Activated naive CD4-positive, alpha-beta T cell treated with anti-CD3 and anti-CD28 coated beads for 36 hours (primary cell): ENCODE results near the gene TACC3. TPM values are rescaled to one million over a fixed set of nuclear protein-coding genes. Genes with fewer than 3 reads are reported as not detected.

ENCODE experiments used
- CTCF ChIA-PET: fragments of 350-600 bp; sonication (Branson Sonifier 250); formaldehyde crosslinking; loops from one replicate; lab custom pipeline; 2021; ENCODE audit warnings: antibody characterized with exemption; lab: Charles Lee
- DNase-seq: peaks from one replicate; pipeline ENCODE4 v3.0.0-alpha.2; 2020
- H3K27ac Mint-ChIP-seq: one replicate; pipeline ENCODE4 v1.8.0; 2021; ENCODE audit warnings: mild to moderate bottlenecking, mixed read lengths
- H3K27me3 Mint-ChIP-seq: one replicate; pipeline ENCODE4 v1.8.0; 2021; ENCODE audit warnings: low read depth, mixed read lengths
- H3K36me3 Mint-ChIP-seq: one replicate; pipeline ENCODE4 v1.8.0; 2021; ENCODE audit warnings: low read depth, mixed read lengths
- H3K4me1 Mint-ChIP-seq: one replicate; pipeline ENCODE4 v1.8.0; 2021; ENCODE audit warnings: low read depth, mixed read lengths
- H3K4me3 Mint-ChIP-seq: one replicate; pipeline ENCODE4 v1.8.0; 2021; ENCODE audit warnings: mild to moderate bottlenecking, moderate library complexity, mixed read lengths
- H3K9me3 Mint-ChIP-seq: one replicate; pipeline ENCODE4 v1.8.0; 2021; ENCODE audit warnings: mixed read lengths
- intact Hi-C: fragments of 100-400 bp; cut with micrococcal nuclease; formaldehyde crosslinking; loops from one replicate; pipeline ENCODE4 v1.15.1; 2023
- total RNA-seq, 2 experiments: library from RNA; stranded (reverse); gene quantifications; one replicate each; pipeline ENCODE4 v1.2.3, GENCODE V29; 2021

Gene TACC3
- total RNA-seq, 2 experiments from 2014 or later = 246 to 264 TPM

GRCh38 chr4:1706358-1706757 lies 15.0 kb upstream of the TACC3 start:
- Mint-ChIP-seq H3K4me3 (no peak overlapping the region), H3K27me3 (no peaks in the 10 kb centered on the region), H3K4me1 (peaks cover 73% of the 10 kb centered on the region), H3K9me3 (no peaks in the 10 kb centered on the region), H3K27ac (no peak overlapping the region), H3K36me3 (peaks cover 64% of the 10 kb centered on the region)
- no peak for DNase-seq
- CTCF ChIA-PET = interaction anchor here (1.2 kb wide), 1 partner anchor 13 kb away, joined by 7 read pairs; no protein-coding TSS in a partner anchor
- intact Hi-C loops = no loop called here

DNA sequence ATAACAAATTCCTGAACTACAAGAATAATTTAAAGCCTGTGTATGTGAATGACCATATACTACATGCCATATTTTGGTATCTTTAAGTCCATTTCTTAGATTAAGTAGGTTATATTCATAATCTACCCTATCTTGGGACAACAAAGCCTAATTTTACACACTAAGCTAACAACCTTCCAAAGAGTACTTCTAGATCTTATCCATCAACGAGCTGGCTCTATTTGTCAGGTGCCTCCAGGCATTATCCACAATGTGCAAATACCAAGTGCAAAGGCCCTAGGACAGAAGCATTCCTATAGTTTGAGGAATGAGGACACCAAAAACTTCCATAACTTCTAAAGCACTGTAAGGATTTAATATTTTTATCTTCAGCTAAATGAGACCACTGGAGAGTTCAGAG lies 12.7 kb upstream of the TACC3 start:
- Mint-ChIP-seq H3K27me3 (no peaks in the 10 kb centered on the region), H3K27ac (no peak overlapping the region), H3K9me3 (no peaks in the 10 kb centered on the region), H3K36me3 (peaks cover 60% of the 10 kb centered on the region), H3K4me3 (no peak overlapping the region), H3K4me1 (peaks cover 63% of the 10 kb centered on the region)
- DNase-seq = no peak
- intact Hi-C loops = no loop called here
- CTCF ChIA-PET = interaction anchor here (0.6 to 7.3 kb wide), 5 partner anchors 14 to 506 kb away, joined by 3 to 77 read pairs (median 3); no protein-coding TSS in a partner anchor

DNA sequence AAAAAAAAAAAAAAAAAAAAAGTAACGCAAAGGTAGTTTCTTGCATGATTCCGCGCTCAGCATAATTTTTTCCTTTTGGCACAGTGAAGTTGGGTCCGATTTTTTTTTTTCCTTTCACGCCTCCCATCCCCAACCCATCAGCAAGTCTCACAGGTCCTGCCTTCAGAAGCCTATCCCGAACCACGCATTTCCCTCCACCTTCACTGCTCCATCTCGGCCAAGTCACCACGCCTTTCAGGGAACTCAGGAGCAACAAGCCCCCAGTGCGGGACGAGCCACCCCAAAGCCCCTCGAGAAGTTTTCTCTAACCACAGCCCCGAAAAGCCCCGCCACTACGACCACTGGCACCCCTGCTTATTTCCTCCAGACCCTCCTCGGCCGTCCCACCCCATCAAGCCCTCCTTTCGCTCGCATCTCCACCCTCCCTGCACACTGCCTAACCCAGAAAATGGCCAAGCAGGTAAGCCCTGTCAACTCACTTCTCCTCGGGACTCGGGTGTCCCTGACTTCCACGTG lies 10.2 kb upstream of the TACC3 start:
- peak overlapping the region; percentile 91 for H3K4me3 Mint-ChIP-seq
- peaks cover 64% of the 10 kb centered on the region for H3K36me3 Mint-ChIP-seq
- no peaks in the 10 kb centered on the region for H3K27me3 Mint-ChIP-seq
- peaks cover 67% of the 10 kb centered on the region for H3K4me1 Mint-ChIP-seq
- DNase-seq = no peak
- CTCF ChIA-PET = interaction anchor here (7.3 kb wide), 1 partner anchor 17 kb away, joined by 77 read pairs; no protein-coding TSS in a partner anchor
- peak overlapping the region; percentile 85 for H3K27ac Mint-ChIP-seq
- intact Hi-C loops = loop anchor here (1.0 to 5.0 kb wide), 3 partner anchors 18 to 531 kb away; partner anchors contain the start of genes HAUS3 and POLN
- H3K9me3 Mint-ChIP-seq = no peaks in the 10 kb centered on the region

- peak overlapping the region; percentile 91 for H3K4me3 Mint-ChIP-seq
- H3K36me3 Mint-ChIP-seq = peaks cover 60% of the 10 kb centered on the region
- H3K27ac Mint-ChIP-seq = peak overlapping the region; percentile 85
- H3K9me3 Mint-ChIP-seq = no peaks in the 10 kb centered on the region
- H3K27me3 Mint-ChIP-seq = no peaks in the 10 kb centered on the region
- intact Hi-C loops = loop anchor here (1.0 to 5.0 kb wide), 11 partner anchors 10 to 551 kb away; partner anchors contain the start of genes CTBP1, FAM53A, HAUS3 and LETM1
- peak; percentile 54 for DNase-seq
- CTCF ChIA-PET = interaction anchor here (1.3 to 7.3 kb wide), 2 partner anchors 9 to 17 kb away, joined by 3 to 77 read pairs; partner anchors contain the start of genes TACC3 and TMEM129
- H3K4me1 Mint-ChIP-seq = peaks cover 68% of the 10 kb centered on the region
Measured at GRCh38 chr4:1711571-1712215, 9.6 kb upstream of the TACC3 start.

DNA sequence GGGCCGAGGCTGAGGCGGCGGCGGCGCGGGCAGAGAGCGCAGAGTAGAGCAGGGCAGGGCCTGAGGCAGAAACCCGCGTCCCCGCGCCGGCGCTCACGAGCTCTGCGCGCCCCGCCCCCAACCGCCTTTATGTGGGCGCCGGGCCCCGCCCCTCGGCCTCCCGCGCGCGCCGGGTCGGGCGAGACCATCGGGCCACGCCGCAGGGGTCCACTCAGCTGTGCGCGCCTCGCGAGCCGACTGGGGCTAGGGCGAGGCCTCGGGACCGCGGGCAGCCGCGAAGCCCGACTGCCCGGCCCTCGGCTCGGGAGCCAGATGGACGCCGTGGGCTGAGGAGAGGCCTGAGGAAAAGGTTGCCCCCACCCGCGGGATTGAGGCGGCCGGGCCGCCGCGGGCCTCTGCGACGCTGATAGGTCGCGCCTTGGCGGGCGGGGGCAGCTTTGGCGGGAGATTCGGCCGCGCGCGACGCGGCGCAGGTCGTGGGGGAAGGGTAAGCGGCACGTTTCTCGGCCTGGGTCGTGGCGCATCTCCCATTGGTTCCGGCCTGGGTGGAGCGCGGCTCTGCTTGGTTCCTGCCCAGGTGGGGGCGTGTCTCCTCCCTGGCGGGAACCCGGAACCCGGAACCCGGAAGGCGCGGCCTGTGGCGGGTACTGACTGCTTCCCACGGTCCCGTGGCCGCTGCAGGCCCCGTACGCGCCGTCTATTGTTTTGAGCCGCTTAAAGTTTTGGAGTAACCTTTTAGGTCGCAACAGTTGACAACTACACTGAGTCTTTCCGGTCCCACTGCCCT lies 8.9 kb upstream of the TACC3 start, which contains the start of gene SLBP:
TSS of gene SLBP (minus strand) at position 104 of the 787 bp plus-strand sequence. CDS start 131 bp downstream, outside the sequence.
- no peaks in the 10 kb centered on the region for H3K27me3 Mint-ChIP-seq
- peaks cover 60% of the 10 kb centered on the region for H3K36me3 Mint-ChIP-seq
- H3K4me3 Mint-ChIP-seq = peak within 1 kb of the TSS; percentile 98
- intact Hi-C loops = loop anchor here (1.0 to 5.0 kb wide), 10 partner anchors 9 to 550 kb away; partner anchors contain the start of genes CTBP1, FAM53A, HAUS3 and LETM1
- peak within 1 kb of the TSS; percentile 94 for H3K27ac Mint-ChIP-seq
- peaks cover 68% of the 10 kb centered on the region for H3K4me1 Mint-ChIP-seq
- DNase-seq = peak; percentile 99
- CTCF ChIA-PET = interaction anchor here (1.3 to 7.3 kb wide), 2 partner anchors 9 to 18 kb away, joined by 3 to 77 read pairs; partner anchors contain the start of genes TACC3 and TMEM129
- H3K9me3 Mint-ChIP-seq = no peaks in the 10 kb centered on the region

- Mint-ChIP-seq H3K27me3 (no peaks in the 10 kb centered on the region), H3K4me1 (peaks cover 67% of the 10 kb centered on the region), H3K9me3 (no peaks in the 10 kb centered on the region), H3K36me3 (peaks cover 56% of the 10 kb centered on the region), H3K27ac (peak overlapping the region; percentile 94), H3K4me3 (peak overlapping the region; percentile 98)
- intact Hi-C loops = loop anchor here (2.0 to 5.0 kb wide), 7 partner anchors 14 to 550 kb away; partner anchors contain the start of genes CTBP1, HAUS3, MXD4 and NSD2
- no peak for DNase-seq
- CTCF ChIA-PET = interaction anchor here (1.0 to 7.3 kb wide), 4 partner anchors 8 to 19 kb away, joined by 3 to 77 read pairs (median 4); partner anchors contain the start of genes TACC3 and TMEM129
Measured at GRCh38 chr4:1713003-1713851, 8.1 kb upstream of the TACC3 start.

- H3K9me3 Mint-ChIP-seq = no peaks in the 10 kb centered on the region
- peaks cover 48% of the 10 kb centered on the region for H3K36me3 Mint-ChIP-seq
- DNase-seq = no peak
- no peaks in the 10 kb centered on the region for H3K27me3 Mint-ChIP-seq
- H3K4me1 Mint-ChIP-seq = peaks cover 62% of the 10 kb centered on the region
- CTCF ChIA-PET = interaction anchor here (1.0 to 7.3 kb wide), 3 partner anchors 10 to 20 kb away, joined by 3 to 77 read pairs (median 6); no protein-coding TSS in a partner anchor
- peak overlapping the region; percentile 98 for H3K4me3 Mint-ChIP-seq
- intact Hi-C loops = loop anchor here (5.0 kb wide), 2 partner anchors 132 to 528 kb away; partner anchors contain the start of genes HAUS3 and POLN
- H3K27ac Mint-ChIP-seq = peak overlapping the region; percentile 94
Measured at GRCh38 chr4:1714303-1715001, 6.9 kb upstream of the TACC3 start.

- peaks cover 46% of the 10 kb centered on the region for H3K36me3 Mint-ChIP-seq
- no peaks in the 10 kb centered on the region for H3K9me3 Mint-ChIP-seq
- CTCF ChIA-PET = no interaction called here
- intact Hi-C loops = no loop called here
- peaks cover 62% of the 10 kb centered on the region for H3K4me1 Mint-ChIP-seq
- H3K27ac Mint-ChIP-seq = peak overlapping the region; percentile 94
- DNase-seq = no peak
- no peaks in the 10 kb centered on the region for H3K27me3 Mint-ChIP-seq
- peak overlapping the region; percentile 98 for H3K4me3 Mint-ChIP-seq
Measured at GRCh38 chr4:1715002-1715758, 6.1 kb upstream of the TACC3 start.

DNA sequence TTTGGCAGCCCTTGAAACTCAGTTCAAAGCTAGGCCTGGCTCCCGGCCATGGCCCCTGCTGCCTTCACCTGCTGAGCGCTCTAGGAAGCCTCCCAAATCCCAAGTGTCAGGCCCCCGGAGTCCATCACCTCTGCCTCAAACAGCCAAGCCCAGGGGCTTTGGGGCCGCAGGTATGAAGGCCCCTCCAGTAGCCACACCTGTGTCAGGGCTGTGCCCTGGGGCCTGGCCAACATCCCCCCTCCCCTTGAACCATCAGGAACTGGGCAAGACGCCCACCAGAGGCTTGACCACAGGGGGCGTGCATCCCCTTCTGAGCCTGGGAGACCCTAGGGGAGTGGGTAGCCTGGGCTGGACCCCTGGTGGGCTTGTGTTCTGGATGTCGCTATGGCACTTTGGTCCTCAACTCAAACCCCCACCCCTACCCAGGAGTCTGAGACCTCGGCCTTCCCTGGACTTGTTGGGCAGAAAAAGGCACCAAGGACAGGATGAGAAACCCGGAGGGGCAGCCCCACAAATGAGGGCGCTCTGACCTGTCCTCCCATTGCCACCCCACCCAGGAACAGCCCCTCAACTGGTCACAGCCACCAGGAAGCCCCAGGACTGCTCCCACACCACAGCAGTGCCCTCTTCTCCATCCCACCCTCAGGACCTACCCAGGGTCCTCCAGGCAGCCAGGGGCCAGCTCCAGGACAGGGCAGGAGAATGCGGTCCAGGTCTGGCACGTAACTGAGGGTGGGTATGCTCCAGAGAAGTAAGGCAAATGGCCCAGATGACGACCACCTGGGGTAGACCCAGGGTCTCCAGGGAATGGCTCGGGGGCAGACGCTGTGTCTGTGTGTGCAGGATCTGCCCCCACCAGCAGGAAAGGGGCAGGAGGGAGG lies 5.0 kb upstream of the TACC3 start:
- peaks cover 35% of the 10 kb centered on the region for H3K36me3 Mint-ChIP-seq
- H3K9me3 Mint-ChIP-seq = no peaks in the 10 kb centered on the region
- no peaks in the 10 kb centered on the region for H3K27me3 Mint-ChIP-seq
- intact Hi-C loops = no loop called here
- no peak overlapping the region for H3K27ac Mint-ChIP-seq
- CTCF ChIA-PET = no interaction called here
- no peak for DNase-seq
- H3K4me3 Mint-ChIP-seq = no peak overlapping the region
- H3K4me1 Mint-ChIP-seq = peaks cover 51% of the 10 kb centered on the region
